SK-N-SH (cell line): Measurements from ENCODE around the gene OPN1SW. TPM values are rescaled to one million over a fixed set of nuclear protein-coding genes. Genes with fewer than 3 reads are reported as not detected.

Source experiments
- CTCF ChIA-PET: fragments of 300-600, 350-600 bp; formaldehyde crosslinking; extraction: SDS; loops from one replicate; lab custom pipeline; 2021; lab: Yijun Ruan, JAX
- POLR2A ChIA-PET: fragments of 350-600 bp; sonication (Branson Sonifier 250); formaldehyde crosslinking; extraction: SDS; loops from one replicate; lab custom pipeline; 2020; ENCODE audit warnings: antibody characterized with exemption, inconsistent platforms; lab: Yijun Ruan, JAX
- DNase-seq: peaks from one replicate; pipeline ENCODE4 v3.0.0; 2012
- H2AFZ ChIP-seq: fragments of 200-600 bp; sonication (generic); 2 replicates; pipeline ENCODE4 v1.8.1; 2016; ENCODE audit warnings: antibody characterized with exemption, mild to moderate bottlenecking, low read depth
- H3F3A ChIP-seq: fragments of 200-600 bp; sonication (generic); replicated peaks from 2 replicates; pipeline ENCODE3; 2016; ENCODE audit warnings: antibody characterized with exemption, mild to moderate bottlenecking; ENCODE audit not compliant: insufficient read depth
- H3K27ac ChIP-seq, 2 experiments: fragments of 200-500 bp in 1 of 2; fragments of 200-600 bp in 1 of 2; sonication (Bioruptor generic) in 1 of 2; sonication (generic), shearing (Covaris generic) in 1 of 2; 2 replicates each; pipeline versions ENCODE4 v1.5.1 to v1.6.1; 2014 to 2016; ENCODE audit warnings: low read depth in 2 of 2, inconsistent platforms in 1 of 2, low read length in 1 of 2, mild to moderate bottlenecking in 1 of 2, mixed read lengths in 1 of 2
- H3K27me3 ChIP-seq: fragments of 200-600 bp; sonication (generic), shearing (Covaris generic); 2 replicates; pipeline ENCODE4 v1.6.1; 2016; ENCODE audit warnings: mixed run types; ENCODE audit not compliant: insufficient read depth
- H3K36me3 ChIP-seq, 2 experiments: fragments of 200-500 bp in 1 of 2; fragments of 200-600 bp in 1 of 2; sonication (Bioruptor generic) in 1 of 2; sonication (generic) in 1 of 2; replicated peaks in 1 of 2; 2 replicates each; pipeline versions ENCODE3 to v1.5.1; 2014 to 2016; ENCODE audit warnings: low read length in 1 of 2, mild to moderate bottlenecking in 1 of 2; ENCODE audit not compliant: insufficient read depth in 2 of 2, control insufficient read depth in 1 of 2
- H3K4me1 ChIP-seq, 2 experiments: fragments of 200-500 bp in 1 of 2; fragments of 200-600 bp in 1 of 2; sonication (Bioruptor generic) in 1 of 2; sonication (generic), shearing (Covaris generic) in 1 of 2; 2 replicates each; pipeline versions ENCODE4 v1.5.1 to v1.6.1; 2014 to 2016; ENCODE audit warnings: low read depth in 1 of 2, low read length in 1 of 2, mixed run types in 1 of 2; ENCODE audit not compliant: insufficient read depth in 2 of 2, control insufficient read depth in 1 of 2
- H3K4me2 ChIP-seq: fragments of 200-600 bp; sonication (generic), shearing (Covaris generic); 2 replicates; pipeline ENCODE4 v1.6.1; 2017; ENCODE audit warnings: mixed run types
- H3K4me3 ChIP-seq, 2 experiments: fragments of 200-500 bp in 1 of 2; fragments of 200-600 bp in 1 of 2; sonication (Bioruptor generic) in 1 of 2; sonication (generic), shearing (Covaris generic) in 1 of 2; 2 replicates each; pipeline versions ENCODE4 v1.5.1 to v1.8.1; 2014 to 2016; ENCODE audit warnings: low read depth in 2 of 2, inconsistent platforms in 1 of 2, low read length in 1 of 2, mild to moderate bottlenecking in 1 of 2, mixed read lengths in 1 of 2, moderate library complexity in 1 of 2
- H3K79me2 ChIP-seq: fragments of 200-600 bp; sonication (generic); 2 replicates; pipeline ENCODE4 v1.8.1; 2017; ENCODE audit warnings: mild to moderate bottlenecking; ENCODE audit not compliant: insufficient read depth
- H3K9ac ChIP-seq: fragments of 200-600 bp; sonication (generic); 2 replicates; pipeline ENCODE4 v1.6.1; 2017; ENCODE audit warnings: mixed run types
- H3K9me2 ChIP-seq: fragments of 200-600 bp; sonication (generic); 2 replicates; pipeline ENCODE4 v1.6.1; 2017; ENCODE audit warnings: mixed run types
- H3K9me3 ChIP-seq: fragments of 200-600 bp; sonication (generic); 2 replicates; pipeline ENCODE4 v1.6.1; 2017; ENCODE audit warnings: mixed run types, mild to moderate bottlenecking, moderate library complexity
- H4K20me1 ChIP-seq: fragments of 200-600 bp; sonication (generic); 2 replicates; pipeline ENCODE4 v1.6.1; 2017; ENCODE audit warnings: mild to moderate bottlenecking, mixed run types; ENCODE audit not compliant: insufficient read depth
- ELF1 ChIP-seq: IDR thresholded peaks from 2 replicates; pipeline ENCODE4 v1.4.0; 2012
- EP300 ChIP-seq, 2 experiments: IDR thresholded peaks; 2 replicates each; pipeline versions ENCODE4 v1.4.0 to v1.6.1; 2012; ENCODE audit warnings: borderline replicate concordance in 1 of 2, low read depth in 1 of 2, low read length in 1 of 2
- EZH2phosphoT487 ChIP-seq: fragments of 200-600 bp; sonication (generic); IDR thresholded peaks from 2 replicates; pipeline ENCODE4 v1.6.1; 2017; ENCODE audit warnings: low read depth, mixed run types, mild to moderate bottlenecking, antibody characterized with exemption, moderate library complexity, borderline replicate concordance
- FOSL2 ChIP-seq: IDR thresholded peaks from 2 replicates; pipeline ENCODE4 v1.4.0; 2012; ENCODE audit warnings: low read depth, mild to moderate bottlenecking, moderate library complexity, borderline replicate concordance
- FOXJ3 ChIP-seq: sonication (generic); formaldehyde crosslinking; IDR thresholded peaks from 2 replicates; pipeline ENCODE4 v1.5.1; 2020; ENCODE audit warnings: mild to moderate bottlenecking, missing genetic modification reagents
- FOXM1 ChIP-seq: IDR thresholded peaks from 2 replicates; pipeline ENCODE4 v1.4.0; 2012; ENCODE audit warnings: low read depth, mild to moderate bottlenecking
- GABPA ChIP-seq: IDR thresholded peaks from 2 replicates; pipeline ENCODE4 v1.4.0; 2012; ENCODE audit warnings: low read depth, mild to moderate bottlenecking
- IRF3 ChIP-seq: fragments of 150-350 bp; IDR thresholded peaks from 2 replicates; pipeline ENCODE4 v1.6.1; 2016; ENCODE audit warnings: mild to moderate bottlenecking, low read depth, low read length
- MEF2A ChIP-seq: IDR thresholded peaks from 2 replicates; pipeline ENCODE4 v1.4.0; 2012; ENCODE audit warnings: low read depth, borderline replicate concordance
- NFIC ChIP-seq: IDR thresholded peaks from 2 replicates; pipeline ENCODE4 v1.4.0; 2012; ENCODE audit warnings: borderline replicate concordance
- RCOR1 ChIP-seq: fragments of 150-350 bp; IDR thresholded peaks from 2 replicates; pipeline ENCODE4 v1.6.1; 2017; ENCODE audit warnings: antibody characterized with exemption, low read length
- RXRA ChIP-seq: IDR thresholded peaks from 2 replicates; pipeline ENCODE4 v1.4.0; 2012; ENCODE audit warnings: low read depth, mild to moderate bottlenecking, borderline replicate concordance
- SIN3A ChIP-seq: IDR thresholded peaks from 2 replicates; pipeline ENCODE4 v1.6.1; 2012; ENCODE audit warnings: low read depth, mild to moderate bottlenecking, low read length, moderate library complexity, borderline replicate concordance
- USF2 ChIP-seq: fragments of 150-350 bp; IDR thresholded peaks from 2 replicates; pipeline ENCODE4 v1.6.1; 2017; ENCODE audit warnings: antibody characterized with exemption, low read length, low read depth, borderline replicate concordance
- YY1 ChIP-seq: IDR thresholded peaks from 2 replicates; pipeline ENCODE4 v1.4.0; 2012; ENCODE audit warnings: low read depth, mild to moderate bottlenecking
- WGBS: methylation state at CpG from one replicate; pipeline ENCODE4 v1.1.6; 2017; ENCODE audit warnings: low lambda C conversion rate; 5-methylcytosine and 5-hydroxymethylcytosine counted together
- polyA plus RNA-seq, 3 experiments: library from polyadenylated mRNA; depleted of rRNA; stranded (reverse); fragments of >200 nt; gene quantifications; 2 replicates each; pipeline ENCODE4 v1.2.3, GENCODE V29; 2012
- TF ChIP-seq, protein P1 (sequence below): IDR thresholded peaks from 2 replicates; pipeline ENCODE4 v1.4.0; 2012; ENCODE audit warnings: low read depth, borderline replicate concordance
- TF ChIP-seq, protein P2 (sequence below): IDR thresholded peaks from 2 replicates; pipeline ENCODE4 v1.4.0; 2012; ENCODE audit warnings: low read depth, borderline replicate concordance
- TF ChIP-seq, protein P3 (sequence below): IDR thresholded peaks from 2 replicates; pipeline ENCODE4 v1.4.0; 2012; ENCODE audit warnings: low read depth
- TF ChIP-seq, protein P4 (sequence below): IDR thresholded peaks from 2 replicates; pipeline ENCODE4 v1.6.1; 2012; ENCODE audit warnings: mild to moderate bottlenecking, low read depth, low read length, moderate library complexity

The OPN1SW gene
- polyA plus RNA-seq, 1 of the 3 experiments (the other 2 are of a cell fraction) = 0.05 TPM

GRCh38 chr7:128737441-128737840, 38.2 kb downstream of the OPN1SW start:
- CTCF ChIA-PET = interaction anchor here (0.6 to 5.1 kb wide), 11 partner anchors 12 to 321 kb away, joined by 3 to 31 read pairs (median 5); no protein-coding TSS in a partner anchor
- peaks cover 0 to 3% of the 10 kb centered on the region in 2 experiments for H3K36me3 ChIP-seq
- DNase-seq = no peak
- peak overlapping the region; percentile 78; the same call in 1 of the 2 replicates for H2AFZ ChIP-seq
- H3F3A ChIP-seq = peaks cover 27% of the 10 kb centered on the region
- peak overlapping the region in 1 of 2 experiments; percentile 96; a peak in 2 of 4 replicates for H3K27ac ChIP-seq
- H3K27me3 ChIP-seq = no peaks in the 10 kb centered on the region
- no peaks in the 10 kb centered on the region for H3K9me2 ChIP-seq
- WGBS = 98% methylated on average over 4 of the region's 4 CpGs
- no peaks in the 10 kb centered on the region for H3K9me3 ChIP-seq
- TF ChIP-seq EP300 (IDR thresholded peaks at IDR 0.05; ENCODE audit: borderline replicate concordance in 1 of 2, low read depth in 1 of 2, low read length in 1 of 2) (no peak), FOSL2 (no peak), MEF2A (no peak), FOXJ3 (CRISPR knock-in tag) (no peak), IRF3 (no peak), FOXM1 (no peak), GABPA (no peak), USF2 (no peak), SIN3A (no peak), NFIC (no peak), YY1 (no peak), RXRA (no peak), RCOR1 (no peak), EZH2phosphoT487 (no peak), ELF1 (no peak)
- TF ChIP-seq, protein P1, sequence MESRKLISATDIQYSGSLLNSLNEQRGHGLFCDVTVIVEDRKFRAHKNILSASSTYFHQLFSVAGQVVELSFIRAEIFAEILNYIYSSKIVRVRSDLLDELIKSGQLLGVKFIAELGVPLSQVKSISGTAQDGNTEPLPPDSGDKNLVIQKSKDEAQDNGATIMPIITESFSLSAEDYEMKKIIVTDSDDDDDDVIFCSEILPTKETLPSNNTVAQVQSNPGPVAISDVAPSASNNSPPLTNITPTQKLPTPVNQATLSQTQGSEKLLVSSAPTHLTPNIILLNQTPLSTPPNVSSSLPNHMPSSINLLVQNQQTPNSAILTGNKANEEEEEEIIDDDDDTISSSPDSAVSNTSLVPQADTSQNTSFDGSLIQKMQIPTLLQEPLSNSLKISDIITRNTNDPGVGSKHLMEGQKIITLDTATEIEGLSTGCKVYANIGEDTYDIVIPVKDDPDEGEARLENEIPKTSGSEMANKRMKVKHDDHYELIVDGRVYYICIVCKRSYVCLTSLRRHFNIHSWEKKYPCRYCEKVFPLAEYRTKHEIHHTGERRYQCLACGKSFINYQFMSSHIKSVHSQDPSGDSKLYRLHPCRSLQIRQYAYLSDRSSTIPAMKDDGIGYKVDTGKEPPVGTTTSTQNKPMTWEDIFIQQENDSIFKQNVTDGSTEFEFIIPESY = no peak
- TF ChIP-seq, protein P2, sequence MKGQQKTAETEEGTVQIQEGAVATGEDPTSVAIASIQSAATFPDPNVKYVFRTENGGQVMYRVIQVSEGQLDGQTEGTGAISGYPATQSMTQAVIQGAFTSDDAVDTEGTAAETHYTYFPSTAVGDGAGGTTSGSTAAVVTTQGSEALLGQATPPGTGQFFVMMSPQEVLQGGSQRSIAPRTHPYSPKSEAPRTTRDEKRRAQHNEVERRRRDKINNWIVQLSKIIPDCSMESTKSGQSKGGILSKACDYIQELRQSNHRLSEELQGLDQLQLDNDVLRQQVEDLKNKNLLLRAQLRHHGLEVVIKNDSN = no peak
- TF ChIP-seq, protein P3, sequence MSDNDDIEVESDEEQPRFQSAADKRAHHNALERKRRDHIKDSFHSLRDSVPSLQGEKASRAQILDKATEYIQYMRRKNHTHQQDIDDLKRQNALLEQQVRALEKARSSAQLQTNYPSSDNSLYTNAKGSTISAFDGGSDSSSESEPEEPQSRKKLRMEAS = no peak
- TF ChIP-seq, protein P4, sequence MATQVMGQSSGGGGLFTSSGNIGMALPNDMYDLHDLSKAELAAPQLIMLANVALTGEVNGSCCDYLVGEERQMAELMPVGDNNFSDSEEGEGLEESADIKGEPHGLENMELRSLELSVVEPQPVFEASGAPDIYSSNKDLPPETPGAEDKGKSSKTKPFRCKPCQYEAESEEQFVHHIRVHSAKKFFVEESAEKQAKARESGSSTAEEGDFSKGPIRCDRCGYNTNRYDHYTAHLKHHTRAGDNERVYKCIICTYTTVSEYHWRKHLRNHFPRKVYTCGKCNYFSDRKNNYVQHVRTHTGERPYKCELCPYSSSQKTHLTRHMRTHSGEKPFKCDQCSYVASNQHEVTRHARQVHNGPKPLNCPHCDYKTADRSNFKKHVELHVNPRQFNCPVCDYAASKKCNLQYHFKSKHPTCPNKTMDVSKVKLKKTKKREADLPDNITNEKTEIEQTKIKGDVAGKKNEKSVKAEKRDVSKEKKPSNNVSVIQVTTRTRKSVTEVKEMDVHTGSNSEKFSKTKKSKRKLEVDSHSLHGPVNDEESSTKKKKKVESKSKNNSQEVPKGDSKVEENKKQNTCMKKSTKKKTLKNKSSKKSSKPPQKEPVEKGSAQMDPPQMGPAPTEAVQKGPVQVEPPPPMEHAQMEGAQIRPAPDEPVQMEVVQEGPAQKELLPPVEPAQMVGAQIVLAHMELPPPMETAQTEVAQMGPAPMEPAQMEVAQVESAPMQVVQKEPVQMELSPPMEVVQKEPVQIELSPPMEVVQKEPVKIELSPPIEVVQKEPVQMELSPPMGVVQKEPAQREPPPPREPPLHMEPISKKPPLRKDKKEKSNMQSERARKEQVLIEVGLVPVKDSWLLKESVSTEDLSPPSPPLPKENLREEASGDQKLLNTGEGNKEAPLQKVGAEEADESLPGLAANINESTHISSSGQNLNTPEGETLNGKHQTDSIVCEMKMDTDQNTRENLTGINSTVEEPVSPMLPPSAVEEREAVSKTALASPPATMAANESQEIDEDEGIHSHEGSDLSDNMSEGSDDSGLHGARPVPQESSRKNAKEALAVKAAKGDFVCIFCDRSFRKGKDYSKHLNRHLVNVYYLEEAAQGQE = no peak
- H3K79me2 ChIP-seq = peaks cover 33% of the 10 kb centered on the region
- peaks cover 28% of the 10 kb centered on the region for H4K20me1 ChIP-seq
- H3K9ac ChIP-seq = no peak overlapping the region
- H3K4me3 ChIP-seq = no peak overlapping the region
- POLR2A ChIA-PET = interaction anchor here (1.7 kb wide), 1 partner anchor 71 kb away, joined by 3 read pairs; no protein-coding TSS in a partner anchor
- H3K4me1 ChIP-seq = peaks cover 18 to 25% of the 10 kb centered on the region in 2 experiments; a peak in 3 of 4 replicates
- H3K4me2 ChIP-seq = peak overlapping the region; percentile 82; the same call in 1 of the 2 replicates
